Measurements from ENCODE around the gene SHISA4.

SHISA4 gene

DNA sequence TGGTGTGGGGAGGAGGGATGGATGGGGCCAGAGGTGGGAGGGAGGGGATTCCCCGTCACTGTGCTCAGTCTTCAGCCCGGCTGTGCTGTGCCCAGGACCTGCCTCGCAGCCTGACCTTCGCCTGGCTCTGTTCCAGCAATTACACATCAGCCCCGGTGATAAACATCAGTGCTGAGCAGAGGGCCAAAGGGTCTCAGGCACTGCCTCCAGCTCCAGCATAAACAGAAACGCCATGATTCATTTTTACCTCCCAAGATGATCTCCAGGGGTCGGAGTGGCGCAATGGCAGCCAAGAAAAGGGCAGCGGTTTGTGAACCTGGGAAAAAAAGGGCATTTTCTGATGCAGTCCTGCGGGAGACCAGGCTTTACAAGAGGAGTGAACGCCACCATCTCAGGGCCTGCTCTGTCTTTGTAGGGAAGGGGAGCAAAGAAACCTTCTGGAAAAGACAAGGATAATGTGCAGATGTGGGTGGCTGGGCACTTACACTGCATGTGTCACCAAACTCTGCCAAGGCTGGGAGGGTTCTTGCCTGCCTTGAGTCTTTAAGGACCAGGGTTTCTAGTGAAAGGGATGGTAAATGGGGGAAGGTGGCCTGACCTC lies 28.1 kb downstream of the SHISA4 start:
- H3K4me3 ChIP-seq (ENCODE audit: insufficient read length, low read depth) = no peak overlapping the region
- no peak for TF ChIP-seq YY1 (IDR thresholded peaks at IDR 0.05; ENCODE audit: insufficient read depth, insufficient read length)
- TF ChIP-seq SUZ12 (IDR thresholded peaks at IDR 0.05; ENCODE audit: extremely low read depth, insufficient read depth, insufficient read length) = no peak
- no peak for TF ChIP-seq ZNF274 (IDR thresholded peaks at IDR 0.05; ENCODE audit: low read depth, low read length)
- no peaks in the 10 kb centered on the region for H3K36me3 ChIP-seq (ENCODE audit: insufficient read depth, insufficient read length, low read length)
- no peaks in the 10 kb centered on the region for H3K9me3 ChIP-seq (ENCODE audit: insufficient read depth, low read length)
- DNase-seq (ENCODE audit: low read depth, low spot score) = no peak
- no peaks in the 10 kb centered on the region for H3K27me3 ChIP-seq (ENCODE audit: insufficient read depth, insufficient read length)
- peaks cover 9% of the 10 kb centered on the region for H3K4me1 ChIP-seq (ENCODE audit: insufficient read depth, insufficient read length)
- H3K9ac ChIP-seq (ENCODE audit: insufficient read length, low read depth) = no peak overlapping the region

DNA sequence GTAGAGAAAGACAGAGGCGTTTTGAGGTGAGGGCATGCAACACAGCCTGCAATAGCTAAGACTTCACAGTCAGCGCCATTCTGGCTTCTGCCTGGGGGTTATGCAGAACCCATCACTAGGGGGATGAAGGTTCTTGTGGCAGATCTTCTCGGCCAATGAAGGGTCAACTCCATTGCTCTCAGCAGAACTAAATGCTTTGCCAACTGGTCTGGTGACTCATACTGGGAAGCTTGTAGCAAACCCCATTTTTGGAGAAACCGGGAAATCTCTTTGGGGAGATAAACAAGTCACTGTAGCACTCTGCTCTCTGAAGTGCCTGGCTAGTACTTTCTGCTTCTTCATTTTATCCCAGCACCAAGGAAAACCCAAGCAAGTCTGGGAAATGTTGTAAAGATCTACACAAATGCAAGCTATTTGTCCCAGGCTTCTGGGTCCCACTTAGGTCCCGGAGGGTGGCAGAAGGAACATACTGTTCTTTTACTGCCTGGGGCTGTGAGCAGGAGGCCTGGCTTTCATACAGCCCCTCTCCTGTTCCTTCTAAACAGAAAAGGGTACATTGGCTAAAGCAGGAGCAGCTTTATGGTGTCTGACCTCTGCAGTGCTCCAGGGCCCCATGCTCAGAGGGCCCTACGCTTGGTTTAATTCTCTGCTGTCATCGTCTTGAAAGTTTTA lies 28.8 kb downstream of the SHISA4 start:
- no peak for DNase-seq (ENCODE audit: low read depth, low spot score)
- no peaks in the 10 kb centered on the region for H3K36me3 ChIP-seq (ENCODE audit: insufficient read depth, insufficient read length, low read length)
- TF ChIP-seq ZNF274 (IDR thresholded peaks at IDR 0.05; ENCODE audit: low read depth, low read length) (no peak), YY1 (IDR thresholded peaks at IDR 0.05; ENCODE audit: insufficient read depth, insufficient read length) (no peak), SUZ12 (IDR thresholded peaks at IDR 0.05; ENCODE audit: extremely low read depth, insufficient read depth, insufficient read length) (no peak)
- H3K9me3 ChIP-seq (ENCODE audit: insufficient read depth, low read length) = 0 out of 2 replicates have a peak, but pooled peaks cover 3% of the 10 kb centered on the region
- no peaks in the 10 kb centered on the region for H3K27me3 ChIP-seq (ENCODE audit: insufficient read depth, insufficient read length)
- H3K9ac ChIP-seq (ENCODE audit: insufficient read length, low read depth) = no peak overlapping the region
- H3K4me1 ChIP-seq (ENCODE audit: insufficient read depth, insufficient read length) = peaks cover 9% of the 10 kb centered on the region
- H3K4me3 ChIP-seq (ENCODE audit: insufficient read length, low read depth) = no peak overlapping the region

DNA sequence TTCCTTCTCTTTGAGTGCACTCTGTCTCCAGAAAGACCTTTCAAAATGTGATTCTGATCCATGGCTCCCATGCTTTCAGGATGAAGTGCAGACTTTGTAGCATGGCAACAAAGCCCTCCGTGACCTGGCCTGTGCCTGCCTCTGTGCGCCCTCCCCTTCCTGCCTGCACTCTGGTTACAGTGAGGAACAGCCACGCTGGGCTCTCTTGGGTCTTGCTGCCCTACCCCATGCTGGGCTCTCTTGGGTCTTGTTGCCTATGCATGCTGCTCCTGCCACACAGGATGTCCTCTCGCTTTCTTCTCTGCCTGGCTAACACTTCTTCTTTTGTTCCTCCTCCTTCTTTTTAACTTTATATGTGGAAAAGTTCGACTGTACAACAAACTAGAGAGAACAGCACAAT lies 29.6 kb downstream of the SHISA4 start:
- Histone ChIP-seq H3K4me3 (ENCODE audit: insufficient read length, low read depth) (no peak overlapping the region), H3K36me3 (ENCODE audit: insufficient read depth, insufficient read length, low read length) (no peaks in the 10 kb centered on the region), H3K9me3 (ENCODE audit: insufficient read depth, low read length) (0 out of 2 replicates have a peak, but pooled peaks cover 3% of the 10 kb centered on the region), H3K4me1 (ENCODE audit: insufficient read depth, insufficient read length) (peaks cover 9% of the 10 kb centered on the region), H3K9ac (ENCODE audit: insufficient read length, low read depth) (no peak overlapping the region), H3K27me3 (ENCODE audit: insufficient read depth, insufficient read length) (no peaks in the 10 kb centered on the region)
- TF ChIP-seq SUZ12 (IDR thresholded peaks at IDR 0.05; ENCODE audit: extremely low read depth, insufficient read depth, insufficient read length) (no peak), ZNF274 (IDR thresholded peaks at IDR 0.05; ENCODE audit: low read depth, low read length) (no peak), YY1 (IDR thresholded peaks at IDR 0.05; ENCODE audit: insufficient read depth, insufficient read length) (no peak)
- no peak for DNase-seq (ENCODE audit: low read depth, low spot score)

DNA sequence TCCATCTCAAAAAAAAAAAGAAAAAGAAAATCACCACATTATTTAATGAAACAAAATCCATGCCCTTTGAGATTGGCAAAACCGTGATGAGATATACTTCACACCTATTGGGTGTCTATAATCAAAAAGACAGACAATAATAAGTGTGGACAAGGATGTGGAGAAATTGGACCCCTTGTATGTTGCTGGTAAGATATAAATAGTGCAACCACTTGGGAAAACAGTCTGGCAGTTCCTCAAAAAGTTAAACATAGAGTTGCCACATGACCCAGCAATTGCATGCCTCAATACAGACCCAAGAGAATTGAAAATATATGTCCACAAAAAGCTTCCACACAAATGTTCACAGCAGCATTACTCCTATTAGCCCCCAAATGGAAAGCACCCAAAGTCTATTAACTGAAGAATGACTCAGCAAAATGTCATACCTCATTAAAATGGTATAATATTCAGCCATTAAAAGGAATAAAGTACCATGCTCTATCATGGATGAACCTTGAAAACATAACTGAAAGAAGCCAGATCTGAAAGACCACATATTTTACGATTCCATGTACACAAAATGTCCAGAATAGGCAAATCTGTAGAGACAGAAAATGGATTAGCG lies 33.4 kb downstream of the SHISA4 start:
- Histone ChIP-seq H3K36me3 (ENCODE audit: insufficient read depth, insufficient read length, low read length) (no peaks in the 10 kb centered on the region), H3K4me1 (ENCODE audit: insufficient read depth, insufficient read length) (peaks cover 4% of the 10 kb centered on the region), H3K4me3 (ENCODE audit: insufficient read length, low read depth) (no peak overlapping the region), H3K27me3 (ENCODE audit: insufficient read depth, insufficient read length) (no peaks in the 10 kb centered on the region), H3K9me3 (ENCODE audit: insufficient read depth, low read length) (0 out of 2 replicates have a peak, but pooled peaks cover 3% of the 10 kb centered on the region), H3K9ac (ENCODE audit: insufficient read length, low read depth) (no peak overlapping the region)
- DNase-seq (ENCODE audit: low read depth, low spot score) = no peak
- TF ChIP-seq ZNF274 (IDR thresholded peaks at IDR 0.05; ENCODE audit: low read depth, low read length) (no peak), YY1 (IDR thresholded peaks at IDR 0.05; ENCODE audit: insufficient read depth, insufficient read length) (no peak), SUZ12 (IDR thresholded peaks at IDR 0.05; ENCODE audit: extremely low read depth, insufficient read depth, insufficient read length) (no peak)

DNA sequence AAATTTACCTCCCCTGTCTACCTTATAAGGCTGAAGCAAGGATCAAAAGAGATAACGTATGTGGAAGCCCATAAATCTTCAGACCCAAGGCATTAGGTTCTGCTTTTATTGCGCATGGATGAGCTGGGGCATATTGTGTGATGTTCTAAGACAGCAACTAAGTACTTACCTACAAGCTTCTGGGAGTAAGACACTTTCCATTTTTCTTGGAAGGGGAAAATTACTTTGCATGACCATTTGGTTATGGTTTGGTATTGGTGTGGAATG lies 36.5 kb downstream of the SHISA4 start:
- 0 out of 2 replicates have a peak, but pooled peaks cover 3% of the 10 kb centered on the region for H3K9me3 ChIP-seq (ENCODE audit: insufficient read depth, low read length)
- no peak overlapping the region for H3K9ac ChIP-seq (ENCODE audit: insufficient read length, low read depth)
- no peak for DNase-seq (ENCODE audit: low read depth, low spot score)
- no peaks in the 10 kb centered on the region for H3K36me3 ChIP-seq (ENCODE audit: insufficient read depth, insufficient read length, low read length)
- TF ChIP-seq SUZ12 (IDR thresholded peaks at IDR 0.05; ENCODE audit: extremely low read depth, insufficient read depth, insufficient read length) = no peak
- no peak for TF ChIP-seq ZNF274 (IDR thresholded peaks at IDR 0.05; ENCODE audit: low read depth, low read length)
- TF ChIP-seq YY1 (IDR thresholded peaks at IDR 0.05; ENCODE audit: insufficient read depth, insufficient read length) = no peak
- H3K27me3 ChIP-seq (ENCODE audit: insufficient read depth, insufficient read length) = peaks cover 4% of the 10 kb centered on the region
- no peaks in the 10 kb centered on the region for H3K4me1 ChIP-seq (ENCODE audit: insufficient read depth, insufficient read length)
- H3K4me3 ChIP-seq (ENCODE audit: insufficient read length, low read depth) = no peak overlapping the region

DNA sequence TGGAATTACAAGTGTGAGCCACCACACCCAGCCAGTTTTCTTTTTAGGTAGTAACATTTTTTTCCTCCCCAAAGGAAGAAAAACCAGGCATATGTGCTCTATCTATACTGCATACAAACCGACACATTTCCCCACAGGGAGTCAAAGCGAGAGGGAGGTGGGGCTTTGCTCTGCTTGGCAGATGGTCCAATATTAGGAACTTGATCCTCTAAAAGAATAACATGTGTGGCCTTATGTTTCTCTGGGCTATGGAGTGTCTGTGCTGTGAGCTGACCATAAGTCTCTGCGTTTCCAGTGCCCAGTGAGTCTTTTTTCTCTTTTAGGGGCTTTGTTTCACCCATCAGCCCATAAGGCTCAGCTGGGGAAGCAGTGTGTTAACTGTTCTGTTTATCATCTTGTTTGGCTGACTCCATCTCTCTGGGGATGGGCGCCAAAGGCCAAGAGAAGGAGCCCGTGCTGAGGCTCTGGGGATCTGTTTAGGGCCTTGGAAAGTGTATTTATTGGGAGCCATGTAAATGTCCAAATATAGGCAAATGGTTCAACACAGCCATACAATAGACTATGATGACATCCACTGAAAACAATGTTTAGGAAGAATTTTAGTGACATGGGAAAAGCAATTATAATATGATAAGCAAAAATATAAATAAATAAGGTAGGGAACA lies 37.4 kb downstream of the SHISA4 start:
- no peak overlapping the region for H3K4me3 ChIP-seq (ENCODE audit: insufficient read length, low read depth)
- no peak for DNase-seq (ENCODE audit: low read depth, low spot score)
- no peak overlapping the region for H3K9ac ChIP-seq (ENCODE audit: insufficient read length, low read depth)
- no peak for TF ChIP-seq SUZ12 (IDR thresholded peaks at IDR 0.05; ENCODE audit: extremely low read depth, insufficient read depth, insufficient read length)
- no peak for TF ChIP-seq ZNF274 (IDR thresholded peaks at IDR 0.05; ENCODE audit: low read depth, low read length)
- H3K27me3 ChIP-seq (ENCODE audit: insufficient read depth, insufficient read length) = peaks cover 4% of the 10 kb centered on the region
- H3K36me3 ChIP-seq (ENCODE audit: insufficient read depth, insufficient read length, low read length) = no peaks in the 10 kb centered on the region
- H3K9me3 ChIP-seq (ENCODE audit: insufficient read depth, low read length) = 0 out of 2 replicates have a peak, but pooled peaks cover 3% of the 10 kb centered on the region
- no peaks in the 10 kb centered on the region for H3K4me1 ChIP-seq (ENCODE audit: insufficient read depth, insufficient read length)

DNA sequence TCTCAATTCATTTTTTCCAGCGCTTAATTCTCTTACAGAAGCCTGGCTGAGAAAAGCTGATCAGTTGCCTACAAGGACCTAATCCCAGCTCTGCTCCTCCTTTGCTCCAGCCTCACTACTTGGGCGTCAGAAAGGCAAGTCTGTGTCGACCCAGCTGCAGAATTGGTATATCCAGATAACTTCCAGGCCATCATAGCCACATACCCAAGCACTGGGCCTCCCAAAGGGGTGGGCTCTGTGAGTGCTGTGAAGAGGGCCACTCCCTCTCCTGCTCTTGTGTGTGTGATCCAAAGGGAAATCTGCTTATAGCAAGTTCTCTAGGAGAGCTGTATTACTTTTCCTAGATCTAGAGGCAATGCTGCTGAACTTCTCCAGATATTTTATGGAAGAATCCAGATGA lies 39.6 kb downstream of the SHISA4 start:
- Histone ChIP-seq H3K4me1 (ENCODE audit: insufficient read depth, insufficient read length) (no peaks in the 10 kb centered on the region), H3K27me3 (ENCODE audit: insufficient read depth, insufficient read length) (peaks cover 4% of the 10 kb centered on the region), H3K9me3 (ENCODE audit: insufficient read depth, low read length) (no peaks in the 10 kb centered on the region), H3K9ac (ENCODE audit: insufficient read length, low read depth) (no peak overlapping the region), H3K36me3 (ENCODE audit: insufficient read depth, insufficient read length, low read length) (no peaks in the 10 kb centered on the region), H3K4me3 (ENCODE audit: insufficient read length, low read depth) (no peak overlapping the region)
- DNase-seq (ENCODE audit: low read depth, low spot score) = no peak
- no peak for TF ChIP-seq YY1 (IDR thresholded peaks at IDR 0.05; ENCODE audit: insufficient read depth, insufficient read length)
- no peak for TF ChIP-seq SUZ12 (IDR thresholded peaks at IDR 0.05; ENCODE audit: extremely low read depth, insufficient read depth, insufficient read length)
- TF ChIP-seq ZNF274 (IDR thresholded peaks at IDR 0.05; ENCODE audit: low read depth, low read length) = no peak

All from NT2/D1 (cell line).